ENCODE results near the gene DBX1. TPM values are rescaled to one million over a fixed set of nuclear protein-coding genes. Genes with fewer than 3 reads are reported as not detected.

The DBX1 gene
- total RNA-seq, 2 experiments from 2014 or later = not detected

DNA sequence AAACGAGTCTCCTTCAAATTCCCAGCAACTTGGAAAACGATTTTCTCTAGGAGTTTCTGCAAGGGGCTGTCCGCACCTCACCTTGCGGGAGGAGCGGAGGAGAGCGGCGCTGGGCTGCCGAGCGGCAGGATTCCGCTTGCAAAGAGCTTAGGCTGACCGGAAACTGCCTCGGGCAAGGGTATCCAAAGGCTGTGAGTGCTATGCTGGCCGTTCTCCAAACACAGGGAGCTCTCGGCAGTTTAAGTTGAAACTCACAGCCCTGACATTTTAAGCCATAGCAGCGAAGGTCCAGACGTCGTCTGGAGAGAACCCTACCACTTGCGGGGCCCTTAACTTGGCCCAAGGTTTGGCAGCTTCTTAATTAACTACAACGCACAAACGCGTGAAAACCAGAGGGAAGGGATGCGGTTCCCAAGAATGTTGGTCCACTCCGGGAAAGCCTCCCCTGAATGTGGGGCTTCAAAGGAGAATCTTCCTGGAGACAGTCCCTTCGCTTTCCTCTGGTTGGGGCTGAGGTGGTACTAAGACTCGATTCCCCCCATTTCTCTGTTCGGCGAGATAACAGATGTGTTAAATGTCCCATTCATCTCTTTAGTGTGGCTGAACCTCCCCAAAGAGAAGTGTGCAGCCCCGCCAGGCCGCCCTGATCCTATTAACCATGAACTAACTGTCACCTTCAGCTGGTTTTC is 1.1 kb upstream of the DBX1 start:
- intact Hi-C loops (cut with micrococcal nuclease; ENCODE audit: unreplicated experiment) = no loop called here
- Histone ChIP-seq H3K4me1 (ENCODE audit: insufficient read depth, low read length, poor library complexity, severe bottlenecking) (no peaks in the 10 kb centered on the region), H3K79me2 (ENCODE audit: insufficient read depth, low read depth, low read length) (no peaks in the 10 kb centered on the region), H4K20me1 (ENCODE audit: insufficient read depth, low read length) (no peaks in the 10 kb centered on the region), H3K36me3 (ENCODE audit: insufficient read depth, low read length) (no peaks in the 10 kb centered on the region), H3K9me2 (ENCODE audit: insufficient read depth, low read length) (no peaks in the 10 kb centered on the region), H2AFZ (ENCODE audit: low read length) (no peak overlapping the region), H3K27ac (ENCODE audit: low read depth, low read length, poor library complexity, severe bottlenecking) (no peak overlapping the region), H3K9me3 (ENCODE audit: low read length) (no peaks in the 10 kb centered on the region), H3K4me2 (ENCODE audit: low read length) (no peak overlapping the region), H3K4me3 (ENCODE audit: low read depth, low read length, poor library complexity, severe bottlenecking) (no peak overlapping the region)
- ChIA-PET CTCF (ENCODE audit: unreplicated experiment) (no interaction called here), POLR2A (no interaction called here)
- BruUV-seq (replicated peaks) = no TSS peak
- DNase-seq (ENCODE audit: low spot score) = no peak
- TF ChIP-seq CTCF (conservative IDR thresholded peaks at IDR 0.05; ENCODE audit: low read length) = no peak
- TF ChIP-seq EZH2phosphoT487 (IDR thresholded peaks at IDR 0.05; ENCODE audit: borderline replicate concordance, low read depth, low read length) = no peak

- TF ChIP-seq CTCF (conservative IDR thresholded peaks at IDR 0.05; ENCODE audit: low read length) = no peak
- no peak for TF ChIP-seq EZH2phosphoT487 (IDR thresholded peaks at IDR 0.05; ENCODE audit: borderline replicate concordance, low read depth, low read length)
- H2AFZ ChIP-seq (ENCODE audit: low read length) = no peak overlapping the region
- intact Hi-C loops (cut with micrococcal nuclease; ENCODE audit: unreplicated experiment) = no loop called here
- H3K36me3 ChIP-seq (ENCODE audit: insufficient read depth, low read length) = no peaks in the 10 kb centered on the region
- H3K4me2 ChIP-seq (ENCODE audit: low read length) = no peak overlapping the region
- no peaks in the 10 kb centered on the region for H3K9me3 ChIP-seq (ENCODE audit: low read length)
- BruUV-seq (replicated peaks) = no TSS peak
- ChIA-PET POLR2A (no interaction called here), CTCF (ENCODE audit: unreplicated experiment) (no interaction called here)
- H4K20me1 ChIP-seq (ENCODE audit: insufficient read depth, low read length) = no peaks in the 10 kb centered on the region
- H3K27ac ChIP-seq (ENCODE audit: low read depth, low read length, poor library complexity, severe bottlenecking) = no peak overlapping the region
- no peaks in the 10 kb centered on the region for H3K9me2 ChIP-seq (ENCODE audit: insufficient read depth, low read length)
- no peaks in the 10 kb centered on the region for H3K4me1 ChIP-seq (ENCODE audit: insufficient read depth, low read length, poor library complexity, severe bottlenecking)
- H3K4me3 ChIP-seq (ENCODE audit: low read depth, low read length, poor library complexity, severe bottlenecking) = no peak overlapping the region
- DNase-seq (ENCODE audit: low spot score) = no peak
- no peaks in the 10 kb centered on the region for H3K79me2 ChIP-seq (ENCODE audit: insufficient read depth, low read depth, low read length)
These were observed 551 bp downstream of the DBX1 start for GRCh38 chr11:20159466-20160381.
